D341Med (cell line): ENCODE results near the gene EVA1A.

Experiments
- DNase-seq: peaks from one replicate; pipeline ENCODE4 v3.0.0; 2012; ENCODE audit warnings: low spot score

EVA1A gene

GRCh38 chr2:75589391-75590105, 28.8 kb upstream of the EVA1A start:
- no peak for DNase-seq

- DNase-seq = no peak
Observed at GRCh38 chr2:75587954-75588587, 27.3 kb upstream of the EVA1A start.

- peak; percentile 56 for DNase-seq
Observed at GRCh38 chr2:75586971-75587370, 26.2 kb upstream of the EVA1A start.

GRCh38 chr2:75582840-75583239, 22.1 kb upstream of the EVA1A start:
- DNase-seq = no peak

DNA sequence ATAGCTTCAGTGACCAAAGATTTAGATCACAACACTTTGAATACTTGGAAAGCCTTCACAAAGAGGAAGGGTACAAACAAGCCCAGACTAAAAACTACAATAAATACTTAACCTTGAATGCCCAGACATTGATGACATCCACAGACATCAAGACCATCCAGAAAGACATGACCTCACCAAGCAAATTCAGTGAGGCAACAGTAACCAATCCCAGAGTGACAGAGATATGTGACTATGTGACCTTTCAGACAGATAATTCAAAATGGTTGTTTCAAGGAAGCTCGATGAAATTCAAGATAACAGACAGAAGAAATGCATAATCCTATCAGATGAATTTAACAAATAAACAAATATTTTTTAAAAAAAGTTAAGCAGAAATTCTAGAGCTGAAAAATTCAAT, 19.9 kb upstream of the EVA1A start:
- no peak for DNase-seq

GRCh38 chr2:75580156-75580555, 19.4 kb upstream of the EVA1A start:
- DNase-seq = no peak

- DNase-seq = no peak
Observed at GRCh38 chr2:75579186-75579585, 18.4 kb upstream of the EVA1A start.

GRCh38 chr2:75577280-75577679, 16.5 kb upstream of the EVA1A start:
- no peak for DNase-seq

DNA sequence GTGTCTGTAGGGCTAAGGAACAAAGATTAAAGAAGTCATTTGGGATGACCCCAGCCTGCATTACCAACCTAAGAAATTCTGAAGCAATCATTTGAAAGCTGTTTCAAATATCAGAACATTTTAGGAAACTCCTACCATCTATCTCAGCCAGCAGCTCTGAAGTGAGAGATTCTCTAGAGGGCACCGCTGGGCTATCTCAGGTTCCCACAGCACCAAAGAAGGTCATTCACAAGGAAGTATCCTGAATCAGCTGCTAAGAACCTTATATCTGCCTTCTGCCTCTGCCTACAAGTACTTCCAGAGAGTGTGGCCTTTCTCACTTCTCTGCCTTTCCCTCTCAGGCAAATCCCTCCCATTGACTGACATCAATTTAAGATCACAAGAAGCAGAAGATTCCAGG, 13.4 kb upstream of the EVA1A start:
- DNase-seq = no peak

- no peak for DNase-seq
Observed at GRCh38 chr2:75573145-75573878, 12.6 kb upstream of the EVA1A start.

DNA sequence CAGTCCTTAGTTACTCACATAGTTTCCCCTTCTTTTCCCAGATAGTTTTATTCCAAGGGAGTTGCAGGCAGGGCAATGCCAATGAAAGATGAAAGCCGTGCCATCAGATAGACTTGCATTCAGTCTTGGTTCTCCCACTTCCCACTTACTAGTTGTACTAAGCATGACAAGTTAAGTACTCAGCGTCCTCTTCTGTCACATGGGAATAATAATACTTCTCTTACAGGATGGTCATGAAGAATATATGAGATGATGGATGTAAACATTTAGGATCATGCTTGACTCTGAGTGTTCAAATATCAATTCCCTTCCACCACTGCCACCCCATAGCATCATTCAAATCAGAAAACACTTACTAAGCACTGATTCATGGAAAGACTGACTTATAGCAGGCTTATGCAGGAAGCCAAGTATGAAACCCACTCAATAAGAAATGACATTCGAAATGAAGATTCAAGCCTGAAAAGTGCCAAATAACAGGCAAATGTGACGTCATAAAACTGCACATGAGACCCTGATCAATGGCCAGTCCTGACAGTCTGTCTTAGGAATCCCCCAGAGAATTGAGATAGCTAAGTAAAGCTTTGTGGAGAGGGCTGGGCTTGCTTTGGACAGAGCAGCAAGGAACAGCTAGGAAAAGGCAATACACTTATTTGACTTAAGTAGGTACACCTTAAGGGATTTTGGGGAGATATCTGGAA, 11.1 kb upstream of the EVA1A start:
- DNase-seq = no peak

- peak; percentile 36 for DNase-seq
Observed at GRCh38 chr2:75570948-75571729, 10.4 kb upstream of the EVA1A start.

- no peak for DNase-seq
Observed at GRCh38 chr2:75570024-75570947, 9.5 kb upstream of the EVA1A start.

DNA sequence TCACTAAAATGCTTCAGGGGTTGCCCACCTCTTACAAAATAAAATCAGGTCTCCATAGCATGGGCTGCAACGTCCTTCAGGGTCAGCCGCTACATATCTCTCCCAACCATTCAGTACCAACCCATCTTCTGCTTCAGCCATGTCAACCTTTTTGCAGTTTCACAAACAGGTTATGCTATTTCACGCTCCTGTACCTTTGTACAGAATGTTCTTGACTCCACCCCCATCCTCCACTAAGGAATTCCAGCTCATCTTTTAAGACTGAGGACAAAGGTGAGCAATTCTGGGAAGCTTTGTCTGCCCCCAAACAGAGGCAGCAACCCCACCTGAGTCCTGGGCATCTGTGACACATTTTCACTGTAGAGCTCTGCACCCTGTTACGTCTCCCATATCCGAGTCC, 8.8 kb upstream of the EVA1A start:
- DNase-seq = no peak

DNA sequence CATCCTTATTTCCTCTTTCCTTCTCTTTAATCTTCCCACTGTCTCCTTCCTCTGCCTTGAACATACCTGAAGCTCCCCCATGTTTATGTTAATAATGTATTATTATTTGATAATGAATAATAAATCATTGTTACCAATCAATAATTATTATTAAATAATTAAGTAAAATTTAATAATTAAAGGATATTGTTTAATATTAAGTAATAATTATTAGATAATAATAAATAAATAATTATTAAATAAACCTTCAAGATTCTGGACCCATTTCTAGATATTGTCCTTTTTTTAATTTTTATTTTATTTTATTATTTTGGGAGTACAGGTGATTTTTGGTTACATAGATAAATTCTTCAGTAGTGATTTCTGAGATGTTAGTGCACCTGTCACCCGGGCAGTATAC, 7.4 kb upstream of the EVA1A start:
- no peak for DNase-seq

DNA sequence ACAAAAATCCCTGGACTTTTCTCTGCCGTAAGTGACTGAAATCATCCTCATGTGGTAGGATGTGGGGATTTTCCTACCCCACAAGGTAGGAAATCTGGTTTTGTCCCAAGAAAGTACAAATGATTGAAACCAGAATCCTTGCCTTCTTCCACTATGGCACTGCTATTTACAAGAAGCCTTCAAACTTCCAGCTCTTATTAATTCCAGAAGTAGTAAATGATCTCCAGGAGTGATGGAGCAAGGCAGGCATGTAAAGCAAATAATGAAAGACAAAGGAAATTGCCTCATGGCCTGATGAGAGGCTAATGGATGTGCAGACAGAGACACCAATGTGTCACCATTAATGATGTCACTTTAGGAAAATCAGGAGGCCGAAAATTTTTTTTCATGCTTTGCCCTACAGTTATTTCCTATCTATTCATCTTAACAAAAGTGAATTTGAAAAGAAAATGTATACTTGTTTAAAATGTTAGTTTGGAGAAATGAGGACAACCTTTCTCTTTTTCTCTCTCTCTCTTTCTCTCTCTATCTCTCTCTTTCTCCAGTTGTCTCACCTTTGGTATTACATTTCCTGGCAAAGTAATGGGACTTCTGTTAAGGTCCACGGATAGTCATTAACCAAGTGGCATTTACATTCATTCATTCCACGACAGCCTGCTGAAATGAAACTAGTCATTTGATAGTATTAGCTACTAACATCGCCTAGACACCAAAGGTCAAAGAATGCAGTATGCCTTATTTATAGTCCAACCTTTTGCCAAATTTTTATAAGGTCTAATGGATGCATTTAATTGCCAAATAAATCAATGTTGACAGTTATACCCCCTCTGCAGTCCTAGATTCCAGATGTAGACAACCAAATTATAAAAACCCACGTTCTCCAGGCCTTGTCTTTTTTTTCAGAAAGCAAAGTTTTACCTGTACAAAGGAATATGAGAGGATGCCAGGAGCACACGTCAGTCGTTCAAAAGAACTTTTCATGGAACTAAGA, 5.0 kb upstream of the EVA1A start:
- DNase-seq = no peak

DNA sequence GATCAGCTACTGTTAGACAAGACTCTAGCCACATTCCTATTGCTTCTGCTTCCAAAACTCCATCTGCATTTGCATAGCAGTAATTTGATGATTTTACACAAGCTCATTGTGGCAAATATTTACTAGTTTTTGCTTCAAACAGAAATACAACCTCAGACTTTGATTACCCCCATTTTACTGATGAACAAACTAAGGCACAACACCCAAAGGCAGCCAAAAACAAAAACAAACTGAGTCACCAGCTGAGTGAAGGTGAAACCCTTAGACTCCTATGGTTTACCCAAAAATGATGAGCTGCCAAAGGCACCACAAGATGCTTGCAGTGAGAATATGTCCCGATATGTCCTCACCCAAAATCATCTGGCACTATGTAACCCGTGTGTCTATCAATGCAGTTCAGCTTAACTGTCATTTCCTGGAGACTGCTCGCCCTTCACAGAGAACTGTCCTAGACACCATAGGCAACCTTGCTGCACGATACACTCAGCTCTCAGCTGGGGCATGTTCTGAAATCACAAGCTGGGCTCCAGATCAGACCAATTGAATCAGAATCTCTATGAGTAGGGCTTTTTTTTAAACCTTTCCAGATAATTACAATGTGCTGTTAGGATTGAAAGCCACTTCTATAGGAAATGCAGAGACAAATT, 4.1 kb upstream of the EVA1A start:
- no peak for DNase-seq

- no peak for DNase-seq
Observed at GRCh38 chr2:75564026-75564688, 3.4 kb upstream of the EVA1A start.
